Activated CD8-positive, alpha-beta memory T cell treated with anti-CD3 and anti-CD28 coated beads, Interleukin-2, amount 10 ng/mL, durations not matched to agents 7 days and 5 days (primary cell): ENCODE results near the gene CSF2RB. TPM values are rescaled to one million over a fixed set of nuclear protein-coding genes. Genes with fewer than 3 reads are reported as not detected.
A peak's percentile ranks its signal among the peaks of the same experiment; 100 is the strongest.

Experiments
- ATAC-seq: fragments of 150-1000 bp; cut with Tn5 transposase; one replicate; pipeline ENCODE4 v1.10.0; 2021; ENCODE audit warnings: moderate library complexity
- CTCF ChIA-PET: fragments of 350-600 bp; sonication (Branson Sonifier 250); formaldehyde crosslinking; loops from one replicate; lab custom pipeline; 2021; ENCODE audit warnings: antibody characterized with exemption; lab: Charles Lee
- DNase-seq: peaks from one replicate; pipeline ENCODE4 v3.0.0-alpha.2; 2020
- H3K27ac Mint-ChIP-seq: one replicate; pipeline ENCODE4 v1.8.0; 2021; ENCODE audit warnings: mild to moderate bottlenecking, mixed read lengths
- H3K27me3 Mint-ChIP-seq: one replicate; pipeline ENCODE4 v1.8.0; 2021; ENCODE audit warnings: mixed read lengths
- H3K36me3 Mint-ChIP-seq: one replicate; pipeline ENCODE4 v1.8.0; 2021; ENCODE audit warnings: mild to moderate bottlenecking, mixed read lengths
- H3K4me1 Mint-ChIP-seq: one replicate; pipeline ENCODE4 v1.8.0; 2021; ENCODE audit warnings: mixed read lengths
- H3K4me3 Mint-ChIP-seq: one replicate; pipeline ENCODE4 v1.8.0; 2021; ENCODE audit warnings: mild to moderate bottlenecking, moderate library complexity, mixed read lengths
- H3K9me3 Mint-ChIP-seq: one replicate; pipeline ENCODE4 v1.8.0; 2022; ENCODE audit warnings: low read depth, mixed read lengths
- total RNA-seq, 2 experiments: library from RNA; stranded (reverse); gene quantifications; one replicate each; pipeline ENCODE4 v1.2.3, GENCODE V29; 2021

The CSF2RB gene
- total RNA-seq, 2 experiments from 2014 or later: 3.0 to 26.9 TPM

DNA sequence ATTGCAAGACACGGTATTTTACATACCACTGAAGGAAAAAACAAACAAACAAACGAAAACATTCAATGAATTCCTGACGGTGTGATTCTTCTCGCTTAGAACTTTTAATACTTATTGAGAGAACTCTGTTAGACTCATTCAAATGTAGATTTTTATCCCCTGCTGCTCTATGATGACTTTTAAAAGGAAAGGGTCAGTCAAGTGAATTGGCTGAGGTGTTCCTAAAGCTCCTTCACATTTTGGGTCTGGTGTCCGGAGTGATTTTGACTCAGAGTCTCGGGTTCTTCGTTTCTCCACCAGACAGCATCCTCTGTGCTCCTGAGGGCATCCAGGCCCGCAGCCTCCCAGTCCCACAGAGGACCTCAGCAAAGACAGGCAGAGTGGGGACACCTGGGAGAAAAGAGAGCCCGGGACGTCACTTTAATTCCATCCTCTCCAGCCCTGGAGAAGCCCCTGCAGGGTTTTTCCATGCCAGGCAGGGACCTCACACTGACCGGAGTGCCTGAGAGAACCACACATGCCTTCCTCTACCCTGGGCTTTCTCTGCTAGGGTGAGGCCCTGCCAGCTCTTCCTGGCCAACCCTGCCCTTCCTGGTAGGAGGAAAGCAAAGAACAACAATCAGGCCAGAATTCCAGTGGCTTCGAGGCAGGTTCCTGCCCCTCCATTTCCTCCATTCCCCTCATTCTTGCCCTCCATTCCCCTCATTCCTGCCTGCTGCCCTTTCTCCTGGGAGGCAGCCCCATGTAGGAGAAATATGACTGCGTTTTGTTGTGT is 1.4 kb upstream of the CSF2RB start:
- CTCF ChIA-PET: interaction anchor here (1.0 kb wide), 1 partner anchor 66 kb away, joined by 4 read pairs; no protein-coding TSS in a partner anchor
- Mint-ChIP-seq H3K9me3 (no peaks in the 10 kb centered on the region), H3K4me1 (peaks cover 14% of the 10 kb centered on the region), H3K27me3 (peaks cover 56% of the 10 kb centered on the region), H3K4me3 (no peak overlapping the region), H3K36me3 (peaks cover 3% of the 10 kb centered on the region), H3K27ac (no peak overlapping the region)
- ATAC-seq (no peak), DNase-seq (no peak)

DNA sequence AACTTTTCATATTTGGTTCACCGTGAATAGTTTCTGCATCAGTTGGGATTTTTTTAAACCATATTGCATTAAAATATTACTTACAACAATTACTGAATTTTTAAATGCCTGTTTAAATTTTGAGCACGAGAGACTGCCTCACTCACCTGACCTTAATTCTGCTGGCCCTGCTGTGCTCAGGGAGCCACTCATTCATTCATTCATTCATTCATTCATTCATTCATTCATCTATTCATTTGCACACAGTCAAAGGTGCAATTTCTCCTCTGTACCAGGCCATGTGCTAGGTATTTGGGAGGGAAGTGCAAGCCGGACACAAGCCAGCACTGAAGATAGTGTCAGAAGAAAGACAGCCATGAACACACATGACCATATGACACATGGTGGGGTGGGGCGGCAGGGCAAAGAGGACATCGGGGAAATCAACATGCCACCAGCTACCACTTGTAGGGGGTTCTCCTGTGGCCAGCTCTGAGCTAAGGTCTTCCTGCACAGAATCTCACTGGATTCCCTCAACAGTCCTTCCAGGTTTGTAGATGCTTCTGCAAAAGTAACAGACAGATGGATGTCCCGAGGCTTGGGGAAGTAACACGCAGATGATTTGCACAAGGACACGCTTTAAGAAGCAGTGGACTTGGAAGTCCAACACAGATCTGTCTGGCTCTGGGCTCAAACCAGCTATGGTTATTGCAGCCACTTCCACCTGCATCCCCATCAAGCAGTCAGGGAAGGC is 568 bp upstream of the CSF2RB start:
- no peak overlapping the region for H3K4me3 Mint-ChIP-seq
- CTCF ChIA-PET: no interaction called here
- no peak overlapping the region for H3K27ac Mint-ChIP-seq
- H3K9me3 Mint-ChIP-seq: no peaks in the 10 kb centered on the region
- no peak for ATAC-seq
- H3K27me3 Mint-ChIP-seq: peaks cover 56% of the 10 kb centered on the region
- peaks cover under 1% of the 10 kb centered on the region for H3K36me3 Mint-ChIP-seq
- H3K4me1 Mint-ChIP-seq: peaks cover 11% of the 10 kb centered on the region
- DNase-seq: no peak

DNA sequence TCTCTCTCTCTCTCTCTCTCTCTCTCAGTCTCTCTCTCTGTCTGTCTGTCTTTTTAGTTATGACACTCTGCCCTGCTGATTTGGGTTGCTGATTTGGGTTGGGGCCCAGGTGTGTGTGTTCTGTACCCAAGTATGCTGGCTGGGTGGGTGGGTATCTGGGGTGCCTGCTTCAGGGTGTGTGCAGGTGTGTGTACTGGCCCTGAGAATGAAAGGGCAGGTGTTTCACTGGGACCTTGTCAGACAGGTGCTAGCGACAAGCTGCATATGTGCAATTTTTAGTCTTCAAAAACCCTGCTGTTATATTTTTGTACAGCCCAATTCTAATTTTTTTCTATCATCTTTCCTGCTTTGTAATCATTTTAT is 943 bp downstream of the CSF2RB start:
- no peaks in the 10 kb centered on the region for H3K9me3 Mint-ChIP-seq
- H3K27ac Mint-ChIP-seq: no peak overlapping the region
- CTCF ChIA-PET: interaction anchor here (1.0 to 2.1 kb wide), 2 partner anchors 58 to 61 kb away, joined by 3 to 8 read pairs; no protein-coding TSS in a partner anchor
- H3K27me3 Mint-ChIP-seq: peaks cover 60% of the 10 kb centered on the region
- no peaks in the 10 kb centered on the region for H3K36me3 Mint-ChIP-seq
- H3K4me1 Mint-ChIP-seq: peaks cover 11% of the 10 kb centered on the region
- DNase-seq (no peak), ATAC-seq (no peak)
- peak overlapping the region; percentile 58 for H3K4me3 Mint-ChIP-seq

- DNase-seq (no peak), ATAC-seq (no peak)
- CTCF ChIA-PET: no interaction called here
- H3K36me3 Mint-ChIP-seq: peaks cover 5% of the 10 kb centered on the region
- no peak overlapping the region for H3K27ac Mint-ChIP-seq
- no peaks in the 10 kb centered on the region for H3K9me3 Mint-ChIP-seq
- peaks cover 14% of the 10 kb centered on the region for H3K4me1 Mint-ChIP-seq
- peaks cover 49% of the 10 kb centered on the region for H3K27me3 Mint-ChIP-seq
- no peak overlapping the region for H3K4me3 Mint-ChIP-seq
These were observed 2.6 kb downstream of the CSF2RB start for GRCh38 chr22:36916034-36916433.

DNA sequence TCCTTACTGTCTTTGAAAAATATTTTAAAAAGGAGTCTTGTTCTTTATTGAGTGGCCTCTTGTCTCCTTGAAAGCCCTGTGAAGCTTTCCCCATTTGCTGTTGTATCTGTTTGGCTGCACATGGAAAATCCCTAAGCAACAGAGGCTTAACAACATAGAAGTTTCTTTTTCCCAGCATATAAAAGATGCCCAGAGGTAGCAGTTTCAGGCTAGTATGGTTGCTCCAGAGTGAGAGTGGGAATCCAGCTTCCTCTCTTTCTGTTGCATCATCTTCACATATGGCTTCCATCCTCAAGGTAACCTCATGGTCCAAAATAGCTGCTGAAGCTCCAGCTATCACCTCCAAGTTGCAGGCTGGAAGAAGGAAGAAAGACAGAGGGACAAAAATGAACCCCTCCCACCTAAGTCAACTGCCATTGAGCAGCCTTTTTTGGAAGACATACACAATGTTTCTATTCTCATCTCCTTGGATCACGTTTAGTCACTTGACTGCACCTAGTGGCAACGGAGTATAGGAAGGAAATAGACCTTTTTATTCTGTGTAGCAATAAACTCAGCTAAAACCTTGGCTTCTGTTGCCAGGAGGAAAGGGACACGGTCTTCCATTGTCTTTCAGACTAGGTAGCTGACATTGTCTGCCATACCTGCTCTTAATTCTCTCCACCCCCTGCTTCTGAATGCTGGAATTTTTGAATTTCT is 5.3 kb downstream of the CSF2RB start:
- CTCF ChIA-PET: interaction anchor here (0.7 to 1.5 kb wide), 3 partner anchors 13 to 63 kb away, joined by 3 read pairs; no protein-coding TSS in a partner anchor
- DNase-seq (no peak), ATAC-seq (no peak)
- H3K36me3 Mint-ChIP-seq: peaks cover 7% of the 10 kb centered on the region
- H3K27me3 Mint-ChIP-seq: peaks cover 43% of the 10 kb centered on the region
- H3K9me3 Mint-ChIP-seq: no peaks in the 10 kb centered on the region
- H3K4me1 Mint-ChIP-seq: peaks cover 9% of the 10 kb centered on the region
- H3K4me3 Mint-ChIP-seq: no peak overlapping the region
- H3K27ac Mint-ChIP-seq: no peak overlapping the region

- no peak overlapping the region for H3K27ac Mint-ChIP-seq
- ATAC-seq: no peak
- no peak overlapping the region for H3K4me3 Mint-ChIP-seq
- no peak for DNase-seq
- peaks cover 7% of the 10 kb centered on the region for H3K36me3 Mint-ChIP-seq
- H3K9me3 Mint-ChIP-seq: no peaks in the 10 kb centered on the region
- H3K4me1 Mint-ChIP-seq: peaks cover 22% of the 10 kb centered on the region
- peaks cover 35% of the 10 kb centered on the region for H3K27me3 Mint-ChIP-seq
- CTCF ChIA-PET: no interaction called here
These were observed 8.1 kb downstream of the CSF2RB start for GRCh38 chr22:36921309-36922104.

- no peaks in the 10 kb centered on the region for H3K9me3 Mint-ChIP-seq
- CTCF ChIA-PET: no interaction called here
- peaks cover 7% of the 10 kb centered on the region for H3K36me3 Mint-ChIP-seq
- ATAC-seq: no peak
- no peak overlapping the region for H3K4me3 Mint-ChIP-seq
- H3K27ac Mint-ChIP-seq: no peak overlapping the region
- H3K27me3 Mint-ChIP-seq: peaks cover 28% of the 10 kb centered on the region
- H3K4me1 Mint-ChIP-seq: peaks cover 29% of the 10 kb centered on the region
- DNase-seq: no peak
These were observed 8.7 kb downstream of the CSF2RB start for GRCh38 chr22:36922105-36922608.

DNA sequence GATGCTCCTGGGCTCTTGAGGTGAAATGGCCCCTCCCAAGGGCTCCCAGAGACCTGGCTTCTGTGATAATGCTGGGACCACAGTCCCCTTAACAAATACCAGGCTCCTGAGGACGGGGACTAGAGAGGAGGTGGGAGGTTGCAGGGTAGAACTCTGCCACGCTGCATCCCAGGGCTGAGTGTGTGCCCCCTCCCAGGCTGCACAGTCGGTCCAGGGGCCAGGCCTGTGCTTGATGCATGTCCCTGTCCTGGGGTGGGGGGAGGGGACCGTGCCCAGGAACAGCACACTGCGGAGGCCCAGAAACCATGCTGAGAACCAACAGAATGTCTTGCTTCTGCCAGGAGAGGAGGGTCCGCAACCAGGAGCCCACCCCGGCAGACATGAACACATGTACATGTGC is 9.3 kb downstream of the CSF2RB start:
- H3K9me3 Mint-ChIP-seq: no peaks in the 10 kb centered on the region
- H3K27ac Mint-ChIP-seq: no peak overlapping the region
- ATAC-seq (no peak), DNase-seq (no peak)
- H3K4me1 Mint-ChIP-seq: peaks cover 35% of the 10 kb centered on the region
- H3K36me3 Mint-ChIP-seq: peaks cover 7% of the 10 kb centered on the region
- peaks cover 25% of the 10 kb centered on the region for H3K27me3 Mint-ChIP-seq
- CTCF ChIA-PET: no interaction called here
- no peak overlapping the region for H3K4me3 Mint-ChIP-seq

DNA sequence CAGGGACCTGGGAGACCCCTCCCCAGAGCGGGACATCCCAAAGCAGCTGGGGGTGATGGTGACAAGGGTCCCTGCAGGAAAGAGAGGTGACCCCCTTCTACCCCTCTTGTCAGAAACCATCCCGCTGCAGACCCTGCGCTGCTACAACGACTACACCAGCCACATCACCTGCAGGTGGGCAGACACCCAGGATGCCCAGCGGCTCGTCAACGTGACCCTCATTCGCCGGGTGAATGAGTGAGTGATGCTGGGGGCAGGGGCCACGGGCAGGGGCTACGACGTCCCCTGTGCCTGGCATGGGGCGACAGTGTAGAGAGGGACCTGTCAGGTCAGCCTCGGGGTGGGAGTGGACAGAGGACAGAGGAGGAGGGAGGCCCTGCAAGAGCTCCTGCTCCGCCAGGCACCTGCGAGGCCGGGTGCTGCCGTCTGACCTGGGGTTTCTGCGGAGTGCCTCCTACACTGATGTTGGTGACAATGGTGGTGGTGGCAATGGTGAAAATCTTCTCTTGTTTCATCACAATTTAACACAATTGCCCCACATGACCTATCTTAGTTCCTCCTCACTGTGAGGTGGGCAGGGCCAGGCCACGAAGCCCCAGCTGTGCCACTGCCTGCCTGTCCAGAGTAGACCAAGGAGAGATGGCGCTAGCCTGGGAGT is 9.8 kb downstream of the CSF2RB start:
- ATAC-seq (no peak), DNase-seq (no peak)
- H3K36me3 Mint-ChIP-seq: peaks cover 7% of the 10 kb centered on the region
- peaks cover 37% of the 10 kb centered on the region for H3K4me1 Mint-ChIP-seq
- H3K27ac Mint-ChIP-seq: no peak overlapping the region
- peaks cover 20% of the 10 kb centered on the region for H3K27me3 Mint-ChIP-seq
- CTCF ChIA-PET: no interaction called here
- no peak overlapping the region for H3K4me3 Mint-ChIP-seq
- H3K9me3 Mint-ChIP-seq: no peaks in the 10 kb centered on the region

- no peaks in the 10 kb centered on the region for H3K9me3 Mint-ChIP-seq
- H3K4me1 Mint-ChIP-seq: peaks cover 39% of the 10 kb centered on the region
- H3K36me3 Mint-ChIP-seq: peaks cover 7% of the 10 kb centered on the region
- no peak overlapping the region for H3K4me3 Mint-ChIP-seq
- no peak overlapping the region for H3K27ac Mint-ChIP-seq
- H3K27me3 Mint-ChIP-seq: peaks cover 10% of the 10 kb centered on the region
- DNase-seq (no peak), ATAC-seq (no peak)
- CTCF ChIA-PET: interaction anchor here (0.7 kb wide), 1 partner anchor 71 kb away, joined by 3 read pairs; no protein-coding TSS in a partner anchor
These were observed 10.8 kb downstream of the CSF2RB start for GRCh38 chr22:36924151-36924698.

GRCh38 chr22:36925388-36926290 is 12.2 kb downstream of the CSF2RB start:
- CTCF ChIA-PET: interaction anchor here (2.6 kb wide), 1 partner anchor 52 kb away, joined by 9 read pairs; no protein-coding TSS in a partner anchor
- DNase-seq: no peak
- Mint-ChIP-seq H3K9me3 (no peaks in the 10 kb centered on the region), H3K27ac (peak overlapping the region; percentile 68), H3K4me1 (peaks cover 39% of the 10 kb centered on the region), H3K36me3 (peaks cover 5% of the 10 kb centered on the region), H3K27me3 (peaks cover 7% of the 10 kb centered on the region), H3K4me3 (no peak overlapping the region)
- no peak for ATAC-seq
